DMS114 treated with DMSO at 0.1 percent for 48 hours (cell line): ENCODE measurements around the gene WDR7.

Experiments
- DNase-seq: peaks from one replicate; lab custom pipeline; 2025; ENCODE audit not compliant: unreplicated experiment; lab: John Stamatoyannopoulos, UW

The WDR7 gene

GRCh38 chr18:57027190-57027708 is 376.1 kb downstream of the WDR7 start:
- DNase-seq = no peak

GRCh38 chr18:57029761-57030160 is 378.6 kb downstream of the WDR7 start:
- no peak for DNase-seq

- no peak for DNase-seq
Measured at GRCh38 chr18:57030417-57030816, 379.3 kb downstream of the WDR7 start.

- no peak for DNase-seq
Measured at GRCh38 chr18:57035590-57035989, 384.4 kb downstream of the WDR7 start.

- DNase-seq = no peak
Measured at GRCh38 chr18:57038395-57038794, 387.2 kb downstream of the WDR7 start.

GRCh38 chr18:57040175-57040574 is 389.0 kb downstream of the WDR7 start:
- DNase-seq = no peak

- no peak for DNase-seq
Measured at GRCh38 chr18:57043241-57043640, 392.1 kb downstream of the WDR7 start.

- DNase-seq = no peak
Measured at GRCh38 chr18:57048351-57048750, 397.2 kb downstream of the WDR7 start.

- DNase-seq = no peak
Measured at GRCh38 chr18:57048859-57049258, 397.7 kb downstream of the WDR7 start.

- no peak for DNase-seq
Measured at GRCh38 chr18:57050310-57050949, 399.3 kb downstream of the WDR7 start.

GRCh38 chr18:57051021-57051656 is 400.0 kb downstream of the WDR7 start:
- no peak for DNase-seq

- no peak for DNase-seq
Measured at GRCh38 chr18:57051657-57052044, 400.5 kb downstream of the WDR7 start.

- no peak for DNase-seq
Measured at GRCh38 chr18:57052173-57052572, 401.0 kb downstream of the WDR7 start.

- DNase-seq = no peak
Measured at GRCh38 chr18:57052759-57053158, 401.6 kb downstream of the WDR7 start.

GRCh38 chr18:57054891-57055290 is 403.7 kb downstream of the WDR7 start:
- no peak for DNase-seq

GRCh38 chr18:57057890-57058289 is 406.7 kb downstream of the WDR7 start:
- no peak for DNase-seq

GRCh38 chr18:57058734-57059133 is 407.6 kb downstream of the WDR7 start:
- no peak for DNase-seq

GRCh38 chr18:57059366-57059765 is 408.2 kb downstream of the WDR7 start:
- DNase-seq = no peak

- DNase-seq = no peak
Measured at GRCh38 chr18:57060814-57061213, 409.7 kb downstream of the WDR7 start.

GRCh38 chr18:57062178-57062577 is 411.0 kb downstream of the WDR7 start:
- DNase-seq = no peak

GRCh38 chr18:57062844-57063243 is 411.7 kb downstream of the WDR7 start:
- no peak for DNase-seq

GRCh38 chr18:57063601-57064103 is 412.5 kb downstream of the WDR7 start:
- DNase-seq = no peak
